SH-SY5Y (cell line): ENCODE data around the gene C2orf80.

ENCODE experiments used
- GATA2 ChIP-seq: IDR thresholded peaks from 2 replicates; pipeline ENCODE4 v1.6.1; 2011; ENCODE audit warnings: mild to moderate bottlenecking, low read depth, low read length
- GATA3 ChIP-seq: IDR thresholded peaks from 2 replicates; pipeline ENCODE4 v1.6.1; 2011; ENCODE audit warnings: low read depth, mild to moderate bottlenecking, low read length, moderate library complexity

DNA sequence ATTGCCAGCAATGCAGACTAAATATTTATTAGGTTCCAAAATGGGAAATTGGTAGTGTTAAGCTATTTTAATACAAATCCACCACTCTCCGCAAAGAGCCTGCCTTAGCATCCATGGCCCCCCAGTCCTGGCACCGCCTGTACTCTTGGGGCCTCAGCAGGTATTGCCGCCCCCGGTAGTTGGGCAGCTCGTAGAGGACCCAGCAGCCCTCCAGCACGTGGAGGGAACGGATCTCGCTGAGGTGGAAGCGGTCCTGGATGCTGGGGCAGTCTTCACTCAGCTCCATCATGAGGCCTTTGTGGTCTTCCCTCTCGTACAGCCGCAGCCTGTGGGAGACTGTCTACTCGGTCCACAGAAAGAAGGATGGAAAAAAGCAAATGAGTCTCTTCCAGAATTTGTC lies 61.7 kb downstream of the C2orf80 start:
- no peak for TF ChIP-seq GATA2
- TF ChIP-seq GATA3: no peak
